Kidney epithelial cell (primary cell): ENCODE results near the gene SNTG2. TPM values are rescaled to one million over a fixed set of nuclear protein-coding genes. Genes with fewer than 3 reads are reported as not detected.

Experiments
- DNase-seq: peaks from one replicate; pipeline ENCODE4 v3.0.0-alpha.2; 2010; ENCODE audit warnings: low read depth
- H3K27me3 ChIP-seq: 2 replicates; pipeline ENCODE4 v1.6.0; 2011; ENCODE audit warnings: low read length; ENCODE audit not compliant: control insufficient read depth, insufficient read depth
- H3K36me3 ChIP-seq: 2 replicates; pipeline ENCODE4 v1.5.1; 2011; ENCODE audit warnings: low read length; ENCODE audit not compliant: control insufficient read depth, insufficient read depth
- H3K4me3 ChIP-seq: 2 replicates; pipeline ENCODE4 v1.5.1; 2011; ENCODE audit warnings: low read depth, mild to moderate bottlenecking, control low read depth, low read length
- CTCF ChIP-seq: IDR thresholded peaks from 2 replicates; pipeline ENCODE4 v1.5.1; 2011; ENCODE audit warnings: mild to moderate bottlenecking, moderate library complexity, low read length, control low read depth, inconsistent platforms; ENCODE audit not compliant: insufficient read depth, poor library complexity, severe bottlenecking
- total RNA-seq: library from RNA; depleted of rRNA; stranded (reverse); fragments of >200 nt; gene quantifications from 2 replicates; pipeline ENCODE4 v1.2.3, GENCODE V29; 2015

SNTG2 gene
- total RNA-seq, 1 donor from 2014 or later: 0.38 TPM

GRCh38 chr2:1173528-1173927 lies 222.9 kb downstream of the SNTG2 start:
- Histone ChIP-seq H3K27me3 (no peaks in the 10 kb centered on the region), H3K4me3 (no peak overlapping the region), H3K36me3 (no peaks in the 10 kb centered on the region)
- DNase-seq: no peak
- no peak for TF ChIP-seq CTCF

- Histone ChIP-seq H3K36me3 (no peaks in the 10 kb centered on the region), H3K27me3 (no peaks in the 10 kb centered on the region), H3K4me3 (no peak overlapping the region)
- DNase-seq: no peak
- TF ChIP-seq CTCF: no peak
These were observed 231.2 kb downstream of the SNTG2 start for GRCh38 chr2:1181893-1182292.

GRCh38 chr2:1183300-1183699 lies 232.7 kb downstream of the SNTG2 start:
- TF ChIP-seq CTCF: no peak
- H3K4me3 ChIP-seq: no peak overlapping the region
- DNase-seq: no peak
- H3K27me3 ChIP-seq: no peaks in the 10 kb centered on the region
- no peaks in the 10 kb centered on the region for H3K36me3 ChIP-seq

- H3K27me3 ChIP-seq: no peaks in the 10 kb centered on the region
- TF ChIP-seq CTCF: no peak
- H3K36me3 ChIP-seq: no peaks in the 10 kb centered on the region
These were observed 235.8 kb downstream of the SNTG2 start for GRCh38 chr2:1186421-1186820.

GRCh38 chr2:1187189-1187588 lies 236.5 kb downstream of the SNTG2 start:
- no peak for TF ChIP-seq CTCF
- Histone ChIP-seq H3K27me3 (no peaks in the 10 kb centered on the region), H3K4me3 (no peak overlapping the region), H3K36me3 (no peaks in the 10 kb centered on the region)
- no peak for DNase-seq

More at GRCh38 chr2:1186421-1186820, 235.8 kb downstream of the SNTG2 start:
- no peak overlapping the region for H3K4me3 ChIP-seq
- DNase-seq: no peak

GRCh38 chr2:1192121-1192520 lies 241.5 kb downstream of the SNTG2 start:
- Histone ChIP-seq H3K27me3 (no peaks in the 10 kb centered on the region), H3K36me3 (no peaks in the 10 kb centered on the region), H3K4me3 (no peak overlapping the region)
- DNase-seq: no peak
- TF ChIP-seq CTCF: no peak
